Prostate gland (tissue), 2 donors: ENCODE measurements around the gene CXCR2. TPM values are rescaled to one million over a fixed set of nuclear protein-coding genes. Genes with fewer than 3 reads are reported as not detected.

Experiments used
- DNase-seq: peaks from one replicate; pipeline ENCODE4 v3.0.0-alpha.2; 2019; ENCODE audit warnings: low spot score
- H3K27ac ChIP-seq, 2 donors: fragments of 200-600 bp; sonication (generic); 2 replicates each; pipeline ENCODE4 v1.5.1; 2017 to 2019
- H3K27me3 ChIP-seq: fragments of 200-600 bp; sonication (generic); replicated peaks from 2 replicates; pipeline ENCODE4 v1.5.1; 2019; ENCODE audit not compliant: insufficient read depth
- H3K36me3 ChIP-seq, 2 donors: fragments of 200-600 bp; sonication (generic); 1 replicate in 1 of 2; 2 replicates in 1 of 2; pipeline versions ENCODE4 v1.5.1 to v1.8.1; 2017 to 2019
- H3K4me1 ChIP-seq: fragments of 200-600 bp; sonication (generic); replicated peaks from 2 replicates; pipeline ENCODE4 v1.5.1; 2019
- H3K4me3 ChIP-seq, 2 donors: fragments of 200-600 bp; sonication (generic); 2 replicates each; pipeline ENCODE4 v1.5.1; 2017 to 2019
- H3K9me3 ChIP-seq: fragments of 200-600 bp; sonication (generic); 2 replicates; pipeline ENCODE4 v1.5.1; 2017
- POLR2A ChIP-seq: fragments of 450-650 bp; IDR thresholded peaks from one replicate; pipeline ENCODE4 v1.6.1; 2016; ENCODE audit warnings: antibody characterized with exemption, mild to moderate bottlenecking
- POLR2AphosphoS5 ChIP-seq: sonication (generic); formaldehyde crosslinking; IDR thresholded peaks from one replicate; pipeline ENCODE4 v1.6.1; 2017; ENCODE audit warnings: antibody characterized with exemption
- WGBS: methylation state at CpG from one replicate; pipeline ENCODE4 v1.1.5; 2018; 5-methylcytosine and 5-hydroxymethylcytosine counted together
- intact Hi-C: fragments of 100-400 bp; cut with DNase I; formaldehyde crosslinking; loops from one replicate; pipeline ENCODE4 v1.14.2; 2022
- total RNA-seq, 2 donors: library from RNA; depleted of rRNA; stranded (reverse); fragments of >200 nt; gene quantifications; one replicate each; pipeline ENCODE4 v1.1.0, GENCODE V29; 2016
- TF ChIP-seq, protein P1 (sequence below), 4 experiments: fragments of 200-600 bp in 2 of 4; fragments of 450-650 bp in 2 of 4; sonication (generic) in 2 of 4; IDR thresholded peaks; 1 replicate in 3 of 4; 2 replicates in 1 of 4; pipeline ENCODE4 v1.5.1; 2016 to 2019; ENCODE audit warnings: antibody characterized with exemption in 4 of 4, mild to moderate bottlenecking in 2 of 4, moderate library complexity in 2 of 4

The CXCR2 gene
- 1 to 10 TPM in 1 of 2 donors, not detected in 1; 3.0 TPM for total RNA-seq

- H3K4me3 ChIP-seq: no peak within 1 kb of the TSS
- no peak for TF ChIP-seq POLR2AphosphoS5
- TF ChIP-seq, protein P1, sequence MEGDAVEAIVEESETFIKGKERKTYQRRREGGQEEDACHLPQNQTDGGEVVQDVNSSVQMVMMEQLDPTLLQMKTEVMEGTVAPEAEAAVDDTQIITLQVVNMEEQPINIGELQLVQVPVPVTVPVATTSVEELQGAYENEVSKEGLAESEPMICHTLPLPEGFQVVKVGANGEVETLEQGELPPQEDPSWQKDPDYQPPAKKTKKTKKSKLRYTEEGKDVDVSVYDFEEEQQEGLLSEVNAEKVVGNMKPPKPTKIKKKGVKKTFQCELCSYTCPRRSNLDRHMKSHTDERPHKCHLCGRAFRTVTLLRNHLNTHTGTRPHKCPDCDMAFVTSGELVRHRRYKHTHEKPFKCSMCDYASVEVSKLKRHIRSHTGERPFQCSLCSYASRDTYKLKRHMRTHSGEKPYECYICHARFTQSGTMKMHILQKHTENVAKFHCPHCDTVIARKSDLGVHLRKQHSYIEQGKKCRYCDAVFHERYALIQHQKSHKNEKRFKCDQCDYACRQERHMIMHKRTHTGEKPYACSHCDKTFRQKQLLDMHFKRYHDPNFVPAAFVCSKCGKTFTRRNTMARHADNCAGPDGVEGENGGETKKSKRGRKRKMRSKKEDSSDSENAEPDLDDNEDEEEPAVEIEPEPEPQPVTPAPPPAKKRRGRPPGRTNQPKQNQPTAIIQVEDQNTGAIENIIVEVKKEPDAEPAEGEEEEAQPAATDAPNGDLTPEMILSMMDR (IDR thresholded peaks at IDR 0.05): peak in 1 of 4 experiments; percentile 36
- TF ChIP-seq POLR2A: no peak
- no peaks in the 10 kb centered on the region for H3K4me1 ChIP-seq
- whole genome bisulfite sequencing: 34% methylated on average over 8 of the region's 8 CpGs
- intact Hi-C loops: no loop called here
- no peaks in the 10 kb centered on the region for H3K36me3 ChIP-seq
- no peaks in the 10 kb centered on the region for H3K9me3 ChIP-seq
- DNase-seq: peak; percentile 23
- H3K27ac ChIP-seq: no peak within 1 kb of the TSS
- no peaks in the 10 kb centered on the region for H3K27me3 ChIP-seq
These were observed at the start of gene CXCR2 for GRCh38 chr2:218125626-218126080. CXCR2 (plus strand) TSS chr2:218126028; CDS start chr2:218134802, 8,774 bp downstream.

- Histone ChIP-seq H3K4me3 (no peak overlapping the region), H3K27ac (no peak overlapping the region), H3K36me3 (no peaks in the 10 kb centered on the region), H3K4me1 (no peaks in the 10 kb centered on the region), H3K27me3 (no peaks in the 10 kb centered on the region), H3K9me3 (no peaks in the 10 kb centered on the region)
- DNase-seq: no peak
- WGBS: 85% methylated on average over 9 of the region's 9 CpGs
- intact Hi-C loops: no loop called here
- TF ChIP-seq, protein P1 (IDR thresholded peaks at IDR 0.05): no peak
- TF ChIP-seq POLR2AphosphoS5: no peak
- no peak for TF ChIP-seq POLR2A
These were observed 48.2 kb upstream of the CXCR2 start for GRCh38 chr2:218077464-218078216.

GRCh38 chr2:218079943-218080913 is 45.6 kb upstream of the CXCR2 start:
- Histone ChIP-seq H3K9me3 (no peaks in the 10 kb centered on the region), H3K27me3 (no peaks in the 10 kb centered on the region), H3K4me1 (no peaks in the 10 kb centered on the region), H3K4me3 (no peak overlapping the region), H3K36me3 (no peaks in the 10 kb centered on the region), H3K27ac (no peak overlapping the region)
- intact Hi-C loops: no loop called here
- no peak for DNase-seq
- 67% methylated on average over 15 of the region's 15 CpGs for WGBS
- TF ChIP-seq, protein P1 (IDR thresholded peaks at IDR 0.05): no peak
- no peak for TF ChIP-seq POLR2AphosphoS5
- no peak for TF ChIP-seq POLR2A

- no peaks in the 10 kb centered on the region for H3K4me1 ChIP-seq
- TF ChIP-seq, protein P1 (IDR thresholded peaks at IDR 0.05): no peak
- TF ChIP-seq POLR2A (no peak), POLR2AphosphoS5 (no peak)
- H3K27ac ChIP-seq: no peak overlapping the region
- no peaks in the 10 kb centered on the region for H3K27me3 ChIP-seq
- DNase-seq: no peak
- WGBS: 61% methylated on average over 2 of the region's 2 CpGs
- no peak overlapping the region for H3K4me3 ChIP-seq
- H3K9me3 ChIP-seq: no peaks in the 10 kb centered on the region
- intact Hi-C loops: no loop called here
- no peaks in the 10 kb centered on the region for H3K36me3 ChIP-seq
These were observed 44.8 kb upstream of the CXCR2 start for GRCh38 chr2:218081063-218081462.
